ENCODE measurements around the gene ODAD4.

Gene ODAD4

GRCh38 chr17:41972571-41973407, 42.4 kb downstream of the ODAD4 start:
- ChIA-PET CTCF (interaction anchor here (0.6 to 1.5 kb wide), 2 partner anchors 10 to 27 kb away, joined by 3 read pairs; no protein-coding TSS in a partner anchor), POLR2A (ENCODE audit: low non-redundant PET) (no interaction called here)
- no peak for DNase-seq (ENCODE audit: low spot score)
- H3K27ac ChIP-seq: peak overlapping the region; percentile 56
- TF ChIP-seq CTCF (conservative IDR thresholded peaks at IDR 0.05; ENCODE audit: low read depth): no peak

- DNase-seq (ENCODE audit: low spot score): no peak
- POLR2A ChIA-PET (ENCODE audit: low non-redundant PET): no interaction called here
- peak overlapping the region; percentile 56 for H3K27ac ChIP-seq
- TF ChIP-seq CTCF (conservative IDR thresholded peaks at IDR 0.05; ENCODE audit: low read depth): no peak
- CTCF ChIA-PET: interaction anchor here (0.6 kb wide), 1 partner anchor 27 kb away, joined by 3 read pairs; no protein-coding TSS in a partner anchor
These were observed 43.0 kb downstream of the ODAD4 start for GRCh38 chr17:41973408-41973811.

GRCh38 chr17:41974031-41974430, 43.6 kb downstream of the ODAD4 start:
- H3K27ac ChIP-seq: peak overlapping the region; percentile 56
- no peak for DNase-seq (ENCODE audit: low spot score)
- CTCF ChIA-PET: no interaction called here
- no peak for TF ChIP-seq CTCF (conservative IDR thresholded peaks at IDR 0.05; ENCODE audit: low read depth)
- POLR2A ChIA-PET (ENCODE audit: low non-redundant PET): interaction anchor here (0.7 kb wide), 1 partner anchor 17 kb away, joined by 7 read pairs; no protein-coding TSS in a partner anchor

- no peak for DNase-seq (ENCODE audit: low spot score)
- ChIA-PET CTCF (no interaction called here), POLR2A (ENCODE audit: low non-redundant PET) (interaction anchor here (0.6 kb wide), 1 partner anchor 56 kb away, joined by 5 read pairs; no protein-coding TSS in a partner anchor)
- TF ChIP-seq CTCF (conservative IDR thresholded peaks at IDR 0.05; ENCODE audit: low read depth): no peak
- H3K27ac ChIP-seq: peak overlapping the region; percentile 56
These were observed 44.2 kb downstream of the ODAD4 start for GRCh38 chr17:41974658-41975057.

- ChIA-PET CTCF (interaction anchor here (0.6 kb wide), 2 partner anchors 721 to 1348 kb away, joined by 6 read pairs; no protein-coding TSS in a partner anchor), POLR2A (ENCODE audit: low non-redundant PET) (interaction anchor here (0.6 to 0.8 kb wide), 2 partner anchors 8 to 57 kb away, joined by 3 to 5 read pairs; no protein-coding TSS in a partner anchor)
- no peak for TF ChIP-seq CTCF (conservative IDR thresholded peaks at IDR 0.05; ENCODE audit: low read depth)
- DNase-seq (ENCODE audit: low spot score): no peak
- peak overlapping the region; percentile 56 for H3K27ac ChIP-seq
These were observed 45.0 kb downstream of the ODAD4 start for GRCh38 chr17:41975099-41976083.
